Ishikawa (cell line): Measurements from ENCODE around the gene DNAJC18.

Experiments
- CEBPB ChIP-seq: IDR thresholded peaks from 2 replicates; pipeline ENCODE4 v1.6.1; 2012
- NFIC ChIP-seq: IDR thresholded peaks from 2 replicates; pipeline ENCODE4 v1.6.1; 2012
- REST ChIP-seq: IDR thresholded peaks from 2 replicates; pipeline ENCODE4 v1.6.1; 2012; ENCODE audit warnings: low read depth, mild to moderate bottlenecking
- TF ChIP-seq, protein P1 (sequence below): IDR thresholded peaks from 2 replicates; pipeline ENCODE4 v1.6.1; 2012
- TF ChIP-seq, protein P2 (sequence below): IDR thresholded peaks from 2 replicates; pipeline ENCODE4 v1.6.1; 2012

DNA sequence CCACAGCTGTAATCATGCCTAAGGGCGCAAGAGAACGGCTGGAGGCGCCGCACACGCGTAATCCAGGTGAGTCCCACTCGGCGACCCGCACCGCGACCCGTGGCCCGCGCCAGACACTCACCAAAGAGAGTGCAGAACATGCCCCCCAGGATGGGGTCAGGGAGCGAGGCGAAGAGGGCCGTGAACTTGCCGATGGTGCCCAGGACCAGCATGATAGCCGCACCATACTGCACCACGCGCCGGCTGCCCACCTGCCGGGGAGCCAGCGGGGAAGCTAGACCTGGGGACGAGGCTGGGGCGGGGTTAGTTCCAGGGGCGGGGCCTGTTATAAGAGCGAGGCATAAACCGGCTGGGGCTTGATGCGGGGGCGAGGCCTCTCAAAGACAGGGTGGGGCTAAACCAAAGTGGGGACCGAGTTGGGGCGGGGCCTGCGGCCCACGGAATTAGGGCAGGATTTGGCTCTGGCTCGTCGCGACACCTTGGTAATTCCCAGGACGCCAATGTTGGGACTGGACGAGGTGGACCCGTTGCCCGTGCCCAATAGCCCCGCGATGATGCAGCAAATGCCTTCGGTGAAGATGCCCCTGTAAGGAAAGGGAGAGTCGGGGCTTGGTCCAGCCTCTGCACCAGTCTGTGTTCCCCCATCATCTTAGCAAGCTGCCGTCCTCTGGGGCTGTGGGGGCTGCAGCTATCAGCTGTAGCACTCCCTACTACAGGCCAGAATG is 61.1 kb downstream of the DNAJC18 start:
- TF ChIP-seq, protein P1, sequence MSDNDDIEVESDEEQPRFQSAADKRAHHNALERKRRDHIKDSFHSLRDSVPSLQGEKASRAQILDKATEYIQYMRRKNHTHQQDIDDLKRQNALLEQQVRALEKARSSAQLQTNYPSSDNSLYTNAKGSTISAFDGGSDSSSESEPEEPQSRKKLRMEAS, result no peak
- TF ChIP-seq REST (no peak), NFIC (no peak), CEBPB (no peak)
- TF ChIP-seq, protein P2, sequence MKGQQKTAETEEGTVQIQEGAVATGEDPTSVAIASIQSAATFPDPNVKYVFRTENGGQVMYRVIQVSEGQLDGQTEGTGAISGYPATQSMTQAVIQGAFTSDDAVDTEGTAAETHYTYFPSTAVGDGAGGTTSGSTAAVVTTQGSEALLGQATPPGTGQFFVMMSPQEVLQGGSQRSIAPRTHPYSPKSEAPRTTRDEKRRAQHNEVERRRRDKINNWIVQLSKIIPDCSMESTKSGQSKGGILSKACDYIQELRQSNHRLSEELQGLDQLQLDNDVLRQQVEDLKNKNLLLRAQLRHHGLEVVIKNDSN, result no peak
